Occipital lobe (tissue), 2 donors: ENCODE results near the gene F3. TPM values are rescaled to one million over a fixed set of nuclear protein-coding genes. Genes with fewer than 3 reads are reported as not detected.

ENCODE experiments used
- DNase-seq: peaks from one replicate; lab custom pipeline; 2025; lab: John Stamatoyannopoulos, UW
- total RNA-seq: library from RNA; depleted of rRNA; stranded (reverse); fragments of >200 nt; gene quantifications from one replicate; pipeline ENCODE4 v1.2.3, GENCODE V29; 2014

Gene F3
- total RNA-seq, 1 donor from 2014 or later, result 25.6 TPM

DNA sequence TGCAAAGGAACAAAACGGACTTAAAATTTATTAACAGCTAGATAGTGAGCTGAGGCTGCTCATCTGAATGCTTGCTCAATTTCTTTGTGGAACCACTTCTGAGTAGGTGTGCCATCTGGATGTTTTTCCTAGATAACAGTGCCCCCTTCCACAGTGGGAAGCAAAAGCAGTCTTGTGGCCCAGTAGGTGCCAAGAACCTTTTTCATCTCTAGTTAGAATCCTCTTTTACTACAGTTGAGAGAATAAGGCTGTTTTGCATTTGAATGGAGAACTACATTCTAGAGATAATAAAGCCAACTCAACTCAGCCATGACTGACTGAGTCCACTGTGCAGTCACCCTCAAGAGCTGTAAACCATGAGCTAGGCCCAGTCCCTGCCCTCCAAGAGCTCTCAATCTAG, 13.3 kb downstream of the F3 start:
- no peak for DNase-seq

DNA sequence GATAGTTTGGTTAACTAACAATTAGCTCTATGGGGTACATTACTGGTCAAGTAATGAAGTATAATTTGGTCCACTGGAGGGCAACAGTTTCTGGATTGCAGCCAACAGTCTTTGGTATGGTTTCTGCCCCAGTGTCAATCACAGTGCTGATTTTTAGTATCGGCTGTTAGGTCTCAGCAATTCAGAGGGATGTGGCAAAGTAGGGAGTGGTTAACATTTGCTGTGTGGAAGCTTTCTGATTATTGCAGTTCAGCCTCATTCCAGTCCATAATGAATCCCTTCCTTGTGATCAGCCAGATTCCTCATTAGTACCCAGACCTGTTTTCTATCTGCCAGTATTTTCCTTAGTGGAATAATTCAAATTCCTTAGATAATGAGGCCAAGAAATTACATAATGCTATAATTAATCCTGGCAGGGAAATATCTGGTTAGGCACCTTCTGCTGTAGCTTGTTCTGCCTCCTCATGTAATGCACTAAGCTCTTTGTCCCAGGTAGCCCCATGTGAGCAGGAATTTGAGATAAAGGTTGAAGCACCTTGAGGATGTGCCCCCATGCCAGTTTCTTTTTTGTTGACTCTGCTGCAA, 14.0 kb downstream of the F3 start:
- DNase-seq, result no peak

GRCh38 chr1:94526152-94526980, 15.2 kb downstream of the F3 start:
- no peak for DNase-seq

GRCh38 chr1:94524531-94524930, 17.0 kb downstream of the F3 start:
- DNase-seq, result no peak

DNA sequence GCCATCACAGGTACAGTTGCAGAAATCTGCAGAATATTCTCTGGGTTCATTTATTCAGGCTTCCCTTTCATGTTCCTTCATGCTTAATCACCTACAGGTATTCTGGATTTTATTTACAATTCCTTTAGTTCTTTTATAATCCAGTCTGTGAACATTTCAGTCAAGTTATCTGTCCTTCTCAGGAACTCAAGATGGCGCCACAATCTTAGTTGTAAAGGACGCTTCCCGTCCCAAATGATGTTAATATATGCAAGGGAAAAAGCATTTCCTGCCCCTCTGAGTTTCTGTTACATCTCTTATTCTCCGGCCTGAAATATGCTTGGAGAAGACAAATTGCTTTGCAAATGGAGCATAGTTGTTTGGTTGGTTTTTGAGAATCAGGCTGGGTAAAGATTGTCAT, 19.3 kb downstream of the F3 start:
- DNase-seq, result no peak

DNA sequence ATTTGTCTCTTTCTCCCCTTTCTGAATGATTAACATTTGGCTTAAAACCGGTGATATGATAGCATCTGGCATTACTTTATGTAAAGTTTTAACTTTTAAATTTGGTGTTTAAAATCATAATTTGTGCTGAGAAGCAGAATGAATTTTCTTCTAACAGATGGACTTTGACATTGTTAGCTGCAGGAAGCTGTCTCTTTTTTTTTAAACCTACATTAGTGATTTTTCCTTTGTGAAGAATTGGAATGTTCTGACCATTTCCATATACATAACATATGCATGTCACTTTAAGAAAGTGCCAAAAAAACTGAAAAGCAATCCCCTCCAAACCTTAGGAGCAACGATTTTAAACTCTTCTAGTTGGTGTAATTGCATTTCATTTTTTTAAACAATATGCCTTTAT, 22.2 kb downstream of the F3 start:
- no peak for DNase-seq

DNA sequence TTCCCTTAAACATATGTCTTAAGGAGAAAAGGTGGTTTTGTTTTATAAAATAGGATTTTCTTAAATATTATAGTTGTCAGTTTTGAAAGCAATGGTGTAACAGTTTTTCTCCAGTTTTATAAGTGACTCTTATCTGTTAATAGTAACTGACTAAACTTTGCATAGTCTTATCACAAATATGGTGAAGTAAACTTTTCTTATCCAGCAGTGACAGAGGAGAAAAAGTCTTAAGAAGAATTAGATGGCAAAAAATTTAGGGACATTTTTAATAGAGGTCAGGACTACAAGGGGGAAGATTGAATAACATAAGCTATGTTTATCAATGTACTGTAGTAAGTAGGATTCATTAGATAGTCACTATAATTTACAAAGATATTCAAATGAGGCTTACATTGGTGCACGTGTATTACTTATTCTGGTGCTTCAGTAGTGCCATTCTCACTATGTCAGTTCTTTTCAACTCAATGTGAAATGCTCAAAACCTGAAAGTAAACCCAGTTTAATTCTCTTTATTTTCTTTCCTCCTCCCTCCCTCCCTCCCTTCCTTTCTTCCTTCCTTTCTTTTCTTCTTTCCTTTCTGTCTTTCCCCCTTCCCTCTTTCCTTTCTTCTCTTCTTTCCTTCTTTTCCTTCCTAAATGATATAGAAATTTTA, 26.1 kb downstream of the F3 start:
- no peak for DNase-seq

GRCh38 chr1:94514095-94514727, 27.3 kb downstream of the F3 start:
- no peak for DNase-seq

DNA sequence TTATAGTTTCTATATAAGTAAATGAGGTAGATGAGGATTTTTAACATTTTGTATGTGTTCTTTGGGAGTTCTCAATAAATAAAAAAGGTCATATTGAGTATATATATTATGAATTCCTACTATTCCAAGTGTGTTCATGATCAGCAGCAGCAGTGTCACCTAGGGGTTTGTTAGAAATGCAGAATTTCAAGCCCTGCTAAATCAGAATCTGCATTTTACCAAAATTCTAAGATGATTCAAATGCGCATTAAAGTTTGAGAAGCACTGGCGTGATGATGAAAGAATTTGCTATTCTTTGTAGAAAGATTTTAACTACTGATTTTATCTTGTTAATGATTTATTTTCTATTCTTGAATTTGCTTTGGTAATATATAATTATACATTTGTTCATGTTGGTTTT, 28.7 kb downstream of the F3 start:
- DNase-seq, result no peak

- DNase-seq, result no peak
Measured at GRCh38 chr1:94504601-94505000, 37.0 kb downstream of the F3 start.

DNA sequence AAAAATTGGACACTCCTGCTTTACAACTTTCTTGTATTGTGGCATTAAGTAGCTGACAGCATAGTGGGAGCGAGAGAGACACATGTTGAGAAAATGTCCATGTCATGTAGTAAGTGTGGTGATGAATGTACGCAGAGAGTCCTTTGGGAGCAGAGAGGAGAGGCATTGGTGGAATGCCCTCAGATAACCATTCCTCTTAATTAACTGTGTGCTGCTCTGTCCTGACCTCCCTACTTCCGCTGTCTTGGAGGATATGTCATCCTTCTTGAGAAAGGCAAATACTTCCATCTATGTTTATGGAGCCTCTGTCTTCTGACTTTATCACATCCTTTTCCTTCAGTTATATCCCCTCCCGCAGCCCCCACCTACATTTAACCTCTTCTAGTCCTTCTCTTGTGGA, 38.4 kb downstream of the F3 start:
- DNase-seq, result no peak

GRCh38 chr1:94501935-94502334, 39.6 kb downstream of the F3 start:
- no peak for DNase-seq

DNA sequence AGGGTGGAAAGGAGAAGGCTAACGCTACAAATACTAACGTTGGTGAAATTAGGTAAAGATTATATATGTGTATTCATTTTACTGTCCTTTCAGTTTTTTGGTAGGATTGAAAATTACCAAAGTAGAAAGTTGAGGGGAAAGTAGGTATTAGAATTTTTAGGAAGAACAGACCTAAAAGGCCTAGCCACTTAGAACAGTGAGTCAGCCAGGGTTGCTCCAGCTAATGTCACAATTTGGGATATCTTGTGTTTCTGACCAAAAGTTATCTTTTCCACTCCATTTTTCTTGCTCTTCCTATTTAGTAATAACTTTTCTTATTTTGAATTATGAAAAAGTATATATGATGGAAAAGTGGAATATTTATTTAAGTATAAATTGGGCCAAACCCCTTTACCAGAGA, 40.1 kb downstream of the F3 start:
- no peak for DNase-seq

- DNase-seq, result no peak
Measured at GRCh38 chr1:94496076-94496755, 45.3 kb downstream of the F3 start.

- DNase-seq, result no peak
Measured at GRCh38 chr1:94490556-94490955, 51.0 kb downstream of the F3 start.

GRCh38 chr1:94486990-94487389, 54.6 kb downstream of the F3 start:
- no peak for DNase-seq

DNA sequence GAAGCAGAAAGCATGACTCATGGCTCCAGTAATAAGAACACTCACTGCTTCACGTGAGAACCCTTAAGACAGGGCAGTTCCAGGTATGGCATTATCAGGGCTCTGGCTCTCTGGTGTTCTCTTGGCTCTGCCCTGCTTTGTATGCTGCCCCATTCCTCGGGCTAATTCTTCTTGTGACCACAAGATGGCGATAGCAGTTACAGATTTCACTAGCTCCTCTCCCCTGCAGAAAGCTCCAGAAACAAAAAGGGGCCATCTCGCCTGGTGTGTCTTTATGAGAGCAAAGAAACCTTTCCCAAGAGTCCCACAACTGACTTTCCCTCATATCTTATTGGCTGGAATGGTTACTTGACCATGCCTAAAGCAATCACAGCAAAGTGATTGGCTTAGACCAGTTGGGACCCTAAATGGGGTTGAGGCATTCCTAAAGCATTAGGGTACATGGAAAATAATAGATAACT, 60.1 kb downstream of the F3 start:
- no peak for DNase-seq

- no peak for DNase-seq
Measured at GRCh38 chr1:94479682-94480081, 61.9 kb downstream of the F3 start.
